Stimulated activated CD8-positive, alpha-beta memory T cell treated with anti-CD3 and anti-CD28 coated beads, Interleukin-7, amount 100 ng/mL, for 24 hours (primary cell): ENCODE measurements around the gene CCDC120.

Experiments used
- DNase-seq: peaks from one replicate; pipeline ENCODE4 v3.0.0-alpha.2; 2020; ENCODE audit warnings: low read depth

The CCDC120 gene

DNA sequence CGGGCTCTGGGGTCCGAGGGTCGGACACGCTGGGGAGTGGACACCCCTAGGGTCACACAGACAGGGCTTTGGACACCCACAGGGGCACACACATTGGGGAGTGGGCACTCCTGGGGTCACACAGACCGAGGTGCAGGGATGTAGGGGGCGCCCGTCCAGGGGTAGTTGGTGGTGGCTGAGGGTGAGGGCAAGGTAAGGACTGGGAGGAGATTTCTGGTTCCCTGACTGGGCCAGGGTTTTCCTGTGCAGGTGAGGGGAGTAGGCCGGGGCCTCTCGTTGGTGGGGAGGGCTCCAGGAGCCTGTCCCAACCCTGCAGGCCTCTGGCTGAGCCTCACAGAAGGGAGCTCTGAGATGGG is 42.8 kb downstream of the CCDC120 start:
- DNase-seq = no peak

DNA sequence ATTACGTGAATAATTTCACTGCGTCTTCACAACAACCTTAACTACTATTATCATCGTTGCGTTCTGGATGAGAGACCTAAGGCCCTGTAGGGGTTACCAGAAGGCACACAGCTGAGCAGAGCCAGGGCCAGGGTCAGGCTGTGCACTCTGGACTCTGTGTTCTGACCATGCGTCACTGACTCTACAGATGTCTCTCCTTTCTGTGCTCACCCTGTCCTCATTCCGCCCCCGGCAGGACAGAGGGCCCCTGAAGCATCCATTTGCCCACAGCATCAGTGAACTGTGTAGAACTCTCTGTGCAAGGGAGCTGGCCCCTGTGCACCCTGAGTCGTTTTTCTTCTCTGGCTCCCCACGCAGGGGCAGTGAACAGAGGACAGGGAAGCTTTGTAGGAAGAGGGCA is 43.4 kb downstream of the CCDC120 start:
- DNase-seq = no peak

DNA sequence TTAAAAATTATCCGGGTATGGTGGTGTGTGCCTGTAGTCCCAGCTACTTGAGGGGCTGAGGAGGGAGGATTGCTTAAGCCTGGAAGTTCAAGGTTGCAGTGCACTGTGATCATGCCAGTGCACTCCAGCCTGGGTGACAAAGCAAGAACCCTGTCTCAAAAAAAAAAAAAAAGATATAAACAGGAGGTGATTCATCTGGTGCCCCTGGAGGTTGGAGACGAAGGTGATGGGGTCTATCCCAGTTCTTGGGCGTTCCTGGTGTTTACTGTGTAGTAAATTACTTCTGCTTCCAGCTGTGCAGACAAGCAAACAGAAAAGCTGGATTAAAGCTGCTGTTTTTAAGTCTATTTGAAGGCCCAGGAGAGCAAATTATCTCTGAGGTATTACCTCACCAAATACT is 44.8 kb downstream of the CCDC120 start:
- DNase-seq = no peak

DNA sequence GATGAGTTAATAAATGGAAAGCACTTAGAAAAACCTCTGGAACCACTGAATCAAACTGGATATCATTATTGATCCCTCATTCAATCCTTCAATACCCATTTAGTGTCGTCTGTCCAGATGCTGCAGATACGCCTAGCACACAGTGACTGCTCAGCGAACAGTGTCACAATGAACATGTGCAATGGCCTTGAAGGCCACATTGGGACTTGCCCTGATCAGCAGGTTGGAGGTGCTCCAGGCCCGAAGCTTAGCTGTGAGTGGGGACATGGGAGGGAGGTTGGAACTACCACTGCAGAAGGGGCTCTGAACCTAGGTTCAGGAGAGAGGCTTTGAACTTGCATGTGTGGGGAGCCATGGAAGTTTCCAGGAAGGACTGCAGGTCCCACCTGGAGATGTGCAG is 47.5 kb downstream of the CCDC120 start:
- DNase-seq = no peak

DNA sequence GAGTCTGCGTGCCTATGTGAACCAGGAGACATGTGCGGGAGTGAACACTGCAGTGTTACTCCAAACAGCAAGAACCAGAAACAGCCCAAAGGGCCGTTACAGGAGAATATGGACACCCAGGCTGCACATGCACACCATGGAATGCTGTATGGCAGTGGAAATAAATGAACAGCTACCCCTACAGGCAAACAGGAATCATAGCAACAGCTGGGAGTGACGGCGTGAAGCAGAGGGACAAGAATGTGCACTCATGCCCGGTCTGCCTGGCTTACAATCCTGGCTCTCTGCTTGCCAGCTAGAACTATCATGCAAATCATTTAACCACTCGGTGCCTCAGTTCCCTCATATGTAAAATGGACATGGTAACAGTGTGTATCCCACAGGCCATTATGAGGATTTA is 48.1 kb downstream of the CCDC120 start:
- no peak for DNase-seq

DNA sequence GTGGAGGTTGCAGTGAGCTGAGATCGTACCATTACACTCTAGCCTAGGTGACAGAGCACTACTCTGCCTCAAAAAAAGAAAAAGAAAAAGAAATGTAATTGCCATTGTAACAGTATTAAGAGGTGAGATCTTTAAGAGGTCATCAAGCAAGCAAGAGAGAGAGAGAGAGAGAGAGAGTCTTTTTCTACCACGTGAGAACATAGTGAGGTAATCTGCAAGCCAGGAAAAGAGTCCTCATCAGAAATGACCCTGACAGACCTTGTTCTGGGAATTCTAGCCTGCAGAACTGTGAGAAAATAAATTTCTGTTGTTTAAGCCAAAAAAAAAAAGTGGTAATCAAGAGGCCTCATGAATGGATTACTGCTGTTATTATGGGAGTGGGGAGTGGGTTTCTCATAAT is 49.8 kb downstream of the CCDC120 start:
- DNase-seq = no peak

DNA sequence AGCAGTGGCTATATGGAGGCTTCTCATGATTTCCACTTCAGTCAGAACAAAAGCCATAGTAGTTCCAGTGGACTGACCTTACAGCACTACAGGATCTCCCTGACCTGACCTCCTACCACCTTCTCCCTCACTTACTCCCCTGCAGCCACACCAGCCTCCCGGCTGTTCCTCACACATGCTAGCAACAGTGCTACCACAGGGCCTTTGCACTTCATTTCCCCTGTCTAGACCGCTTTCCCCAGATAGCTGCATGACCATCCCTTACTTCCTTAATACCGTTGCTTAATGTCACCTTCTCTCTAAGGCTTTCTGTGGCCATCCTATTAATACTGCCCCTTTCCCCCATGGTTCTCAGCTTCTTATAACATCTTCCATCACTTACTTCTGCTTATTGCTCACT is 51.6 kb downstream of the CCDC120 start:
- DNase-seq = no peak

DNA sequence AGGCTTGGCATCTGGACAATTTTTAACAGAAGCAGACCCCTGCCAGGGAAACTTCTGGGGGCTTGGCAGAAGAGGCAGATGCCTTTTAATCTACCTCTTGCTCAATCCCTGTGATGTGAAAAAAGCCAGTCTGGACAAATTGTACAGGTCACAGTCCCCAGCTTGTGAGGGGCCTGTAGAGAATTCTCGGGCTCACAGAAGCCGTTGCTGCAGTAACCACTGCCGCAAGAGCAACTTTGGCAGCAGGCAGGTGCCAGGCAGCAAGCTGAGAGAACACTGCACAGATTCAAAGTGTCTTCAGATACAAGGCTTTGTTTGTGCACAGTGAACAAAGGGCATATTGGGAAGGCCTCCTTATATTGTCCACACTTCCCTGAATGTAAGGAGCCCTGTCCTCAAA is 53.0 kb downstream of the CCDC120 start:
- no peak for DNase-seq

DNA sequence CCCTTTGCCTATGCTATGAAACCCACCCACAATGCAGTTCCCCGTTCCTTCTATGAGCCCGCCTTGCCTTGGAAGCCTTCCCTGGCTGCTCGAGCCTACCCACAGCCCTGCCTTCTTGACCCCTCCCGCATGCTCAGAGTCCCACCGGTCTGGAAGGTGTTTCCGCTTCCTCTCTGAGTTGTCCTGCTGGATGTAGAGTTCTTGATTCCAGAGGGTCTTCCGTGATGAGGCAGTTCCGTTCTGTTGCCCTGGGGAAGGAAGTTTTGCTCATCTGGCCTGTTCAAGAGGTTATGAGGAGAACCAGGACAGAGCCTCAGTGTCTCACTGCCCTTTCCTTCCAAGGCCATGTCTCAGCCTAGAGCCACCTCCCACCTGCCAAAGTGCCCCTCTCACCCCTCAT is 57.3 kb downstream of the CCDC120 start:
- no peak for DNase-seq

DNA sequence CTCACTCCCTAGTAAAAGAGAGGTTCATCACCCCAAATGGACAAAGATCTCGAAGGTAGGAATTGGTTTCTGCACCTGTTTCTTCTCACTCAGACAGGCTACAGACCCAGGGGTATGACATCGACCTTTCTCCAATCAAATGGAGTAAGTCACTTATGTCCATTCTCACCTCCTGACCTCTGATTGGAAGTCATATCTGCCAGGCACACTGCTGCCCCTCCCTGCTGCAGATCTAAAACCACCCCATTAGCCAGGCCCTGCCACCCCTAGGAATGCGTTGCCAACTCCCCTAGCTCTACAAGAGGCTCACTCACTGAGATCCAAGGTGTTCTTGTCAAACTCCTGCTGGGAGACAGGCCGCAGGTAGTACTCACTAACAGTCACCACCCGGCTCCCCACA is 57.9 kb downstream of the CCDC120 start:
- no peak for DNase-seq

DNA sequence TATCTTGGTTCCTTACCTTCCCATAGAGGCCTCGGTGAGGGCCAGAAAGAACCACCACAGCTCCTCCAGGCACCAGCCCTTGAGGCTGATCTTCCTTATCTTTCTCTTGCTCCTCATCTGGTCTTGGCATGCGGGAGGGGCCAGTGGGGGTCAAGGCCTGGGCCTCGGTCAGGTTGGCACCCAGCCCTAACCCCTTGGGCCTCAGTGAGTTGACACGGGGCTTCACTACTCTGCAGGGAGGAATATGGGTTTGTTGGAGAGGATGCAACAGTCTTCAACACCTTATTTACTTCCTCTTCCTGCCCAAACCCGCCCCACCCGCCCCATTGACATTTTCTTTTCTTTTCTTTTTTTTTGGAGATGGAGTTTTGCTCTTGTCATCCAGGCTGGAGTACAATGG is 58.8 kb downstream of the CCDC120 start:
- DNase-seq = no peak
